Small intestine (tissue), 7 donors: ENCODE measurements around the gene REST. TPM values are rescaled to one million over a fixed set of nuclear protein-coding genes. Genes with fewer than 3 reads are reported as not detected.
A peak's percentile ranks its signal among the peaks of the same experiment; 100 is the strongest.

Source experiments
- DNase-seq, 2 donors: peaks; one replicate each; pipeline versions ENCODE4 v3.0.0 to v3.0.0-alpha.2; 2013
- FAIRE-seq: peaks from 2 replicates; lab custom pipeline; 2012; peaks lifted over from hg19 to GRCh38; lab: Jason Lieb, UNC
- H3K27ac ChIP-seq, 3 donors: one replicate each; pipeline ENCODE4 v1.5.1; 2013; ENCODE audit warnings: low read length in 2 of 3, mild to moderate bottlenecking in 2 of 3, control low read depth in 1 of 3, inconsistent platforms in 1 of 3, low read depth in 1 of 3, moderate library complexity in 1 of 3
- H3K27me3 ChIP-seq, 3 donors: one replicate each; pipeline ENCODE4 v1.6.1; 2013; ENCODE audit warnings: low read length in 3 of 3, inconsistent platforms in 1 of 3; ENCODE audit not compliant: control insufficient read depth in 3 of 3, insufficient read depth in 3 of 3
- H3K36me3 ChIP-seq, 3 donors: one replicate each; pipeline ENCODE4 v1.6.1; 2013; ENCODE audit warnings: low read length in 3 of 3, inconsistent platforms in 1 of 3, low read depth in 1 of 3, mild to moderate bottlenecking in 1 of 3, moderate library complexity in 1 of 3; ENCODE audit not compliant: control insufficient read depth in 3 of 3, insufficient read depth in 2 of 3
- H3K4me1 ChIP-seq, 3 donors: one replicate each; pipeline ENCODE4 v1.6.1; 2013; ENCODE audit warnings: low read length in 2 of 3, inconsistent platforms in 1 of 3, low read depth in 1 of 3, mild to moderate bottlenecking in 1 of 3, moderate library complexity in 1 of 3; ENCODE audit not compliant: control insufficient read depth in 3 of 3, insufficient read depth in 2 of 3
- H3K4me3 ChIP-seq, 3 donors: one replicate each; pipeline ENCODE4 v1.5.1; 2013; ENCODE audit warnings: low read length in 3 of 3, control low read depth in 1 of 3, inconsistent platforms in 1 of 3, low read depth in 1 of 3, mild to moderate bottlenecking in 1 of 3, moderate library complexity in 1 of 3
- H3K9me3 ChIP-seq, 2 donors: one replicate each; pipeline ENCODE4 v1.6.1; 2013; ENCODE audit warnings: low read depth in 1 of 2, low read length in 1 of 2; ENCODE audit not compliant: control insufficient read depth in 2 of 2, insufficient read depth in 1 of 2
- WGBS, 3 donors: extraction: QIAGEN DNeasy Blood & Tissue Kit; methylation state at CpG; one replicate each; pipeline ENCODE4 v1.1.7; 2013; 5-methylcytosine and 5-hydroxymethylcytosine counted together
- polyA plus RNA-seq, 4 donors: library from polyadenylated mRNA; stranded (reverse) in 3 of 4; unstranded in 1 of 4; fragments of 200-250 nt in 3 of 4; fragments of 120-200 nt in 1 of 4; gene quantifications; one replicate each; pipeline versions ENCODE4 v1.2.1 to v1.2.3, GENCODE V29; 2013
- donor health status: healthy with polysubstance abuse.
- donor health status: control.
- donor health status: control.
- donor health status: Bipolar disorder and iron deficiency.
- donor health status: healthy.

Gene REST
- polyA plus RNA-seq, 4 donors, result 3.8 to 24.2 (median 4.8) TPM

GRCh38 chr4:56941403-56941802 is 33.7 kb downstream of the REST start:
- no peaks in the 10 kb centered on the region for H3K27me3 ChIP-seq
- DNase-seq, result no peak
- H3K27ac ChIP-seq, result no peak overlapping the region
- 62 to 66% (median 63%) methylated on average over 3 of the region's 3 CpGs for WGBS, 3 donors
- FAIRE-seq, result no peak
- no peaks in the 10 kb centered on the region for H3K4me1 ChIP-seq
- no peaks in the 10 kb centered on the region for H3K9me3 ChIP-seq
- no peak overlapping the region for H3K4me3 ChIP-seq
- peaks cover 0 to 22% (median 2%) of the 10 kb centered on the region in 3 donors for H3K36me3 ChIP-seq

DNA sequence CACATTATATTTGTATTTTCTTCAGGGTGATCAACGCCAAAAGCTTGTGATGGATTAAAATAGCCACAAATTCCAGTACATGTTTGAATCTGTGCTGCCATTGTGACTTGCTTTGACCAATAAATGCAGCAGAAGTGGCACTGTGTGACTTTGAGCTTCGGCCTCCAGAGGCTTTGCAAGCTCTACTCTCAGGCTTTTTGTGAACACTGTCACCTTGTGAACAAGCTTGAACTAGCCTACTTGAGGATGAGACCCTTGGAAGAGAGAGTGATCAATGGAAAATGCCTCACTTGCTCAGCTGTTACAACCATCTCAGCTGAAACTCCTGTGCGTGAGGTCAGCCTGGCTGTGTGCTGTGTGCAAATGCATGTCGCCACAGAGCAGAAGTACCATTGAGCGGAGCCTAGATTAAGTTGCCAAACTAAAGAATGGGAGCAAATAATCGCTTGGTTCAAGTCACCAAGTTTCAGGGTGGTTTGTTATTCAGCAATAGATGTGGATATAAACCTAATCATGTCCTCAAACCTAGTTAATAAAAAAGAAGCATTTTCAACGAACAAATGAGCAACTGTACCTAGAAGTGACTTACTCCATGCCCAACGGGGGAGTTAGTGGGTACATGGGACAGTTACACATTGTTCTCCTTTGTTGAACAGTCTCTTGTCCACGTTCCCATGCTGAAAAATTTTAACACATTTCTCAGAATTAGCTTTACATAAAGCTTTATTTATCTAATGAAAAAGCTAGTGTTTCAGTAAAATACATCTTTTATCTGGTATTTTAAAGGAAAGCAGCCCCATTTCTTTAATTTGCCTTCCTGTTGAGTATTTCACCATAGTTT is 46.2 kb downstream of the REST start:
- Histone ChIP-seq H3K36me3 (no peaks in the 10 kb centered on the region), H3K27me3 (no peaks in the 10 kb centered on the region), H3K27ac (no peak overlapping the region), H3K4me1 (peaks cover 0 to 4% (median 0%) of the 10 kb centered on the region in 3 donors), H3K4me3 (no peak overlapping the region), H3K9me3 (no peaks in the 10 kb centered on the region)
- WGBS, 3 donors, result 88 to 90% (median 90%) methylated on average over 9 of the region's 9 CpGs
- DNase-seq, result no peak
- no peak for FAIRE-seq

DNA sequence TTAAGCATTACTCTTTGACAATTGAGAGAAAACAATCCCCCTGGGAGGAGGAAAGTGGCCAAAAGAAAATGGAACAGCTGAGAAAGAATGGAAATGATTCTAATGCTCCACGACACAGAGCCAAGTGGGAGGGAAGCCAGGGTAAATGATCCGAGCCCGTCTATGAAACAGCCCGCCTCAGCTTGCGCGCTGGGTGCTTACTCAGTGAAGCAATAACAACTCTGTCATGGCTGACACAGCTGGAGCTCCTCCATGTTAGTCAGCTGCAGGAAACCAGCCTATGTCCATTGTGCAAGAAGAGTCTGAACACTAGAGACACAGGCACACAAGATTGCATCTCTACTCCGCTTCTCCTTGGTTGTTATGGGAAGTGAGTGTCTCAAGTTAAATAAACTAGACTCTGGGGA is 50.4 kb downstream of the REST start:
- Histone ChIP-seq H3K27ac (no peak overlapping the region), H3K4me3 (no peak overlapping the region), H3K36me3 (peaks cover 0 to 20% (median 3%) of the 10 kb centered on the region in 3 donors), H3K27me3 (no peaks in the 10 kb centered on the region), H3K9me3 (no peaks in the 10 kb centered on the region), H3K4me1 (peaks cover 0 to 4% (median 0%) of the 10 kb centered on the region in 3 donors)
- DNase-seq (peak; percentile 5 to 28), FAIRE-seq (no peak)
- WGBS, 3 donors, result 56 to 83% (median 66%) methylated on average over 7 of the region's 7 CpGs

DNA sequence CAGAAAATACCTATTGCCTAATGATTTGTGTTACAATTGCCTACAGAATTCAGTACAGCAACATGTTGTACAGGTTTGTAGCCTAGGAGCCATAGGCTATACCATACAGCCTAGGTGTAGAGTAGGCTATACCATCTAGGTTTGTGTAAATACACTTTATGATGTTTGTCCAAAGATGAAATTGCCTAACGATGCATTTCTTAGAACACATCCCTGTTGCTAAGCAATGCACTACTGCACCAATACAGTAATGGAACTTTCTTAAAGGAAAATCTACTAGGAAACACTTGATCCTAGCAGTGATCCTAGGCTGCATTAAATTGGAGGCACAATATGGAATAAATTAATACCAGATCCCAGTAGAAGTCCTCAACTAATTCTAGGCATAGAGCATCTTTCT is 51.4 kb downstream of the REST start:
- FAIRE-seq, result no peak
- H3K4me3 ChIP-seq, result no peak overlapping the region
- 15 to 47% (median 38%) methylated on average over 1 of the region's 1 CpG for WGBS, 3 donors
- no peaks in the 10 kb centered on the region for H3K9me3 ChIP-seq
- H3K4me1 ChIP-seq, result peaks cover 0 to 4% (median 0%) of the 10 kb centered on the region in 3 donors
- no peak overlapping the region for H3K27ac ChIP-seq
- peaks cover 3 to 25% (median 4%) of the 10 kb centered on the region in 3 donors for H3K36me3 ChIP-seq
- H3K27me3 ChIP-seq, result no peaks in the 10 kb centered on the region
- DNase-seq, result peak; percentile 18 to 62

- Histone ChIP-seq H3K27me3 (no peaks in the 10 kb centered on the region), H3K4me3 (no peak overlapping the region), H3K27ac (no peak overlapping the region), H3K36me3 (peaks cover 5 to 37% (median 6%) of the 10 kb centered on the region in 3 donors), H3K4me1 (peaks cover 0 to 4% (median 0%) of the 10 kb centered on the region in 3 donors), H3K9me3 (no peaks in the 10 kb centered on the region)
- FAIRE-seq, result no peak
- DNase-seq, result no peak
- 98 to 100% (median 100%) methylated on average over 2 of the region's 2 CpGs for WGBS, 3 donors
Observed at GRCh38 chr4:56961107-56961500, 53.4 kb downstream of the REST start.

DNA sequence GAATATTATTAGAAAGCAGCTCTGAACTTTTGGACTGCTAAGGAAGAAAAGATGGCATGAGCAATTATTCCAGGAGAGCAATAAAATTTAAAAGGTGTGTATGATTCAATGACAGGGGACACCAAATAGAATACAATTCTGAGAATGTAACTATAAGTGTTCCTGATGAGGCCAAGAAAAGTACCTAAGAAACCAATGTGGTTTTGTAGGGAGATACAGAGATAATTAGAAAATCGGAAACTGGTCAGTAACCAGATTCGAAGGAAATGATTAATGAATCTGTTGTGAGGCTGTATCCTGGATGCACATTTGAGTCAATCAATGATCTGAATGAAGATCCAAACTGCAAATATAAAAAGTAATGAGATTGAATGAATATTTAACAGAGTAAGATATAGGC is 63.7 kb downstream of the REST start:
- 72 to 91% (median 82%) methylated on average over 2 of the region's 2 CpGs for WGBS, 3 donors
- Histone ChIP-seq H3K4me1 (peaks cover 0 to 8% (median 4%) of the 10 kb centered on the region in 3 donors), H3K36me3 (peaks cover 19 to 45% (median 23%) of the 10 kb centered on the region in 3 donors), H3K4me3 (no peak overlapping the region), H3K9me3 (peaks cover 0 to 5% of the 10 kb centered on the region in 2 donors), H3K27ac (no peak overlapping the region), H3K27me3 (no peaks in the 10 kb centered on the region)
- DNase-seq (no peak), FAIRE-seq (no peak)

DNA sequence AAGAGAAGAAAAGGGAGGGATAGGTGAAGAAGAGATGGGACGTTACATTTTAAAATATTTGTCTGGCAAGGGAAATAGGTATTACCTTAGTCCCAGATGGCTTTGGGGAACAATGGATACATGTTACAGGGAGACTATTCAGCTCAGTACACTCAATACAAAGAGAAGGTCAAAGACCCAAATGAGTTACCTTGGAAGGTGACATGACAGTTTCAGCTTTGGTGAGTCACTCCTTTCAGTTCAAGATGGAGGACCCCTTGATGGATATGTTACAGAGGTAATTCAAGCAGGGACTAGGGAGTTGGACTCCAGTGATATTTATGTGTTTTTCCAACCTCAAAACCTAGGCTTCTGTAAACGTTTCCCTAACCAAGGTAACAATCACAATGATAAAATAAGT is 64.7 kb downstream of the REST start:
- H3K4me1 ChIP-seq, result peaks cover 0 to 8% (median 4%) of the 10 kb centered on the region in 3 donors
- no peak overlapping the region for H3K27ac ChIP-seq
- DNase-seq (no peak), FAIRE-seq (no peak)
- no peak overlapping the region for H3K4me3 ChIP-seq
- 93 to 97% (median 94%) methylated on average over 2 of the region's 2 CpGs for WGBS, 3 donors
- H3K9me3 ChIP-seq, result peaks cover 0 to 5% of the 10 kb centered on the region in 2 donors
- peaks cover 17 to 39% (median 23%) of the 10 kb centered on the region in 3 donors for H3K36me3 ChIP-seq
- H3K27me3 ChIP-seq, result no peaks in the 10 kb centered on the region

DNA sequence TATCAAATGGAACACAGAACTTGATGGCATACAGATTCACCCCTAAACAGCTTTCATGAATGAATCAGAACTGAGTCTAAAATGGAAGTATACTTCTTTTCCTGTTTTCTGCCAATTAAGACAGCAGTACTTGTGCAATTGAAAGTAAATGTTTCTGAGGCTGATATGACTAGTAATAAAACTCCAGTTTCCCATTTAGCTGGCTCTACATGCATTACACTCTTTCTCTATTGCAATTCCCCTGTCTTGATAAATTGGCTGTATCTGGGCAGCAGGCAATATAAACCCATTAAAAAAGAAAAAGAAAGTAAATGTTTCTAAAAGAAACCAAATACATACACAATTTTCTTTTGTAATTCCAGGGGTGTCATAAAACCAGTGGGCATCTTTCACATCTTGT is 65.1 kb downstream of the REST start:
- Histone ChIP-seq H3K36me3 (peaks cover 17 to 38% (median 20%) of the 10 kb centered on the region in 3 donors), H3K9me3 (peaks cover 0 to 5% of the 10 kb centered on the region in 2 donors), H3K4me1 (peaks cover 0 to 8% (median 4%) of the 10 kb centered on the region in 3 donors), H3K27me3 (no peaks in the 10 kb centered on the region), H3K4me3 (no peak overlapping the region), H3K27ac (no peak overlapping the region)
- DNase-seq, result no peak
- FAIRE-seq, result no peak
